Left ventricle myocardium inferior (tissue), 1 donor: ENCODE data around the gene PGS1. TPM values are rescaled to one million over a fixed set of nuclear protein-coding genes. Genes with fewer than 3 reads are reported as not detected.

ENCODE experiments used
- DNase-seq: peaks from one replicate; pipeline ENCODE4 v3.0.0-alpha.2; 2020
- H3K27ac ChIP-seq: fragments of 200-600 bp; replicated peaks from 2 replicates; pipeline ENCODE4 v1.8.0; 2021
- H3K27me3 ChIP-seq: fragments of 200-600 bp; 2 replicates; pipeline ENCODE4 v1.8.0; 2021; ENCODE audit warnings: low read depth
- H3K36me3 ChIP-seq: fragments of 200-600 bp; 2 replicates; pipeline ENCODE4 v1.8.0; 2021
- H3K4me1 ChIP-seq: fragments of 200-600 bp; 2 replicates; pipeline ENCODE4 v1.8.0; 2021
- H3K4me3 ChIP-seq: fragments of 200-600 bp; 2 replicates; pipeline ENCODE4 v1.8.0; 2021; ENCODE audit warnings: mild to moderate bottlenecking, moderate library complexity
- H3K9me3 ChIP-seq: fragments of 200-600 bp; replicated peaks from 2 replicates; pipeline ENCODE4 v1.8.0; 2021
- CTCF ChIP-seq: fragments of 200-600 bp; IDR thresholded peaks from 2 replicates; pipeline ENCODE4 v1.8.0; 2021; ENCODE audit warnings: antibody characterized with exemption, mild to moderate bottlenecking, borderline replicate concordance
- intact Hi-C: fragments of 100-400 bp; cut with micrococcal nuclease; formaldehyde crosslinking; loops from one replicate; pipeline ENCODE4 v1.11.0; 2022
- total RNA-seq: library from RNA; stranded (reverse); fragmentation: NEBNext Ultra II Directional; extraction: Animal tissue kit (Norgen Biotek cat#: 25700); gene quantifications from one replicate; pipeline ENCODE4 v1.2.1, GENCODE V29; 2021
- donor health status: DM: no; HTN: yes; CAD: no; lungs with severe emphysema.

The PGS1 gene
- total RNA-seq, 1 donor from 2014 or later = 17.1 TPM

GRCh38 chr17:78375401-78376151, 2.9 kb upstream of the PGS1 start:
- H3K4me3 ChIP-seq = no peak overlapping the region
- H3K9me3 ChIP-seq = no peaks in the 10 kb centered on the region
- DNase-seq = no peak
- no peaks in the 10 kb centered on the region for H3K27me3 ChIP-seq
- intact Hi-C loops = no loop called here
- no peak for TF ChIP-seq CTCF
- peaks cover 3% of the 10 kb centered on the region for H3K36me3 ChIP-seq
- peaks cover 40% of the 10 kb centered on the region for H3K4me1 ChIP-seq
- peak overlapping the region; percentile 57 for H3K27ac ChIP-seq

- intact Hi-C loops = no loop called here
- Histone ChIP-seq H3K27me3 (no peaks in the 10 kb centered on the region), H3K9me3 (no peaks in the 10 kb centered on the region), H3K4me1 (peaks cover 46% of the 10 kb centered on the region), H3K36me3 (peaks cover 9% of the 10 kb centered on the region), H3K27ac (no peak overlapping the region), H3K4me3 (no peak overlapping the region)
- DNase-seq = no peak
- TF ChIP-seq CTCF = no peak
These were observed 2.3 kb upstream of the PGS1 start for GRCh38 chr17:78376161-78376560.

- H3K36me3 ChIP-seq = peaks cover 9% of the 10 kb centered on the region
- H3K4me3 ChIP-seq = peak overlapping the region; percentile 100
- peaks cover 62% of the 10 kb centered on the region for H3K4me1 ChIP-seq
- DNase-seq = no peak
- TF ChIP-seq CTCF = no peak
- intact Hi-C loops = no loop called here
- peak overlapping the region; percentile 94 for H3K27ac ChIP-seq
- no peaks in the 10 kb centered on the region for H3K27me3 ChIP-seq
- no peaks in the 10 kb centered on the region for H3K9me3 ChIP-seq
These were observed 608 bp upstream of the PGS1 start for GRCh38 chr17:78377858-78378224.

GRCh38 chr17:78379131-78379491, 662 bp downstream of the PGS1 start:
- Histone ChIP-seq H3K4me1 (peaks cover 73% of the 10 kb centered on the region), H3K27me3 (no peaks in the 10 kb centered on the region), H3K36me3 (peaks cover 9% of the 10 kb centered on the region), H3K27ac (peak overlapping the region; percentile 94), H3K9me3 (no peaks in the 10 kb centered on the region), H3K4me3 (peak overlapping the region; percentile 100)
- TF ChIP-seq CTCF = no peak
- intact Hi-C loops = no loop called here
- DNase-seq = no peak

GRCh38 chr17:78380370-78380769, 1.9 kb downstream of the PGS1 start:
- H3K27ac ChIP-seq = no peak overlapping the region
- no peaks in the 10 kb centered on the region for H3K9me3 ChIP-seq
- no peaks in the 10 kb centered on the region for H3K27me3 ChIP-seq
- H3K4me3 ChIP-seq = no peak overlapping the region
- peaks cover 77% of the 10 kb centered on the region for H3K4me1 ChIP-seq
- no peak for DNase-seq
- no peak for TF ChIP-seq CTCF
- peaks cover 9% of the 10 kb centered on the region for H3K36me3 ChIP-seq
- intact Hi-C loops = no loop called here
